Measurements from ENCODE around the gene PCMTD2. TPM values are rescaled to one million over a fixed set of nuclear protein-coding genes. Genes with fewer than 3 reads are reported as not detected.

PCMTD2 gene
- total RNA-seq, 2 donors from 2014 or later, result 26.1 to 33.8 TPM

DNA sequence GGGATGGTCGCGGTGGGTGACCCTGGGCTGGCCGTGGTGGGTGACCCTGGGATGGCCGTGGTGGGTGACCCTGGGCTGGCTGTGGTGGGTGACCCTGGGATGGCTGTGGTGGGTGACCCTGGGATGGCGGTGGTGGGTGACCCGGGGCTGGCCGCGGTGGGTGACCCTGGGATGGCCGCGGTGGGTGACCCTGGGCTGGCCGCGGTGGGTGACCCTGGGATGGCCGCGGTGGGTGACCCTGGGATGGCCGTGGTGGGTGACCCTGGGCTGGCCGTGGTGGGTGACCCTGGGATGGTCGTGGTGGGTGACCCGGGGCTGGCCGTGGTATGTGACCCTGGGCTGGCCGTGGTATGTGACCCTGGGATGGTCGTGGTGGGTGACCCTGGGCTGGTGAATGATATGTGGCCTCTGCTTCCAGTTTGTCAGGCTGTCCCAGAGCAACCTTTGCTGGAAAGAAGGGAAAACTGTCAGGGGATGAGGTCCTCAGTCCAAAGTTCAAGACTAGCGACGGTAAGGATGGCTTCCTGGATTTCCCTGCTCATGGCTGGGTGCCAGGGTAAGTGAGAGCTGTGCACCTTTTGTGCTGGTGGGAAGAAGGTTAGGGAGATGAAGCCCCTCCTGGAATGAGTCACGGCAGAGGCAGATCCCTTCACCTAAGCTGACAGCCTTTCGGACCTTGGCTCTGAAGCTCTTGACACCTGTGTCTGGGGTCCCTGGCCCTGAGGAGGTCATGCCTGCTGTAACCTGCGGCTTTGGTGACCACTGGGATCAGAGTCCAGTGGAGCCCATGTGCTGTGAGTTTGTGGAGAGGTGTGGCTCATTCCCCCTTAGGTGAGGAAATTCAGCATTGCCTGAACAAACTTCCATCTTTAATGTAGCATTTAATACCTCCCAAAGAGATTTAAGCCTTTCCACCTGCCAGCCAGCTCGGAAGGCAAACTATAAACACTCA is 19.1 kb upstream of the PCMTD2 start:
- DNase-seq, result no peak
- intact Hi-C loops (cut with DNase I, micrococcal nuclease), result no loop called here
- ATAC-seq, result no peak

GRCh38 chr20:64237316-64237715 is 18.2 kb upstream of the PCMTD2 start:
- ATAC-seq (no peak), DNase-seq (no peak)
- intact Hi-C loops (cut with DNase I, micrococcal nuclease), result no loop called here

GRCh38 chr20:64238115-64238825 is 17.3 kb upstream of the PCMTD2 start:
- intact Hi-C loops (cut with DNase I, micrococcal nuclease), result no loop called here
- no peak for ATAC-seq
- DNase-seq, result no peak

DNA sequence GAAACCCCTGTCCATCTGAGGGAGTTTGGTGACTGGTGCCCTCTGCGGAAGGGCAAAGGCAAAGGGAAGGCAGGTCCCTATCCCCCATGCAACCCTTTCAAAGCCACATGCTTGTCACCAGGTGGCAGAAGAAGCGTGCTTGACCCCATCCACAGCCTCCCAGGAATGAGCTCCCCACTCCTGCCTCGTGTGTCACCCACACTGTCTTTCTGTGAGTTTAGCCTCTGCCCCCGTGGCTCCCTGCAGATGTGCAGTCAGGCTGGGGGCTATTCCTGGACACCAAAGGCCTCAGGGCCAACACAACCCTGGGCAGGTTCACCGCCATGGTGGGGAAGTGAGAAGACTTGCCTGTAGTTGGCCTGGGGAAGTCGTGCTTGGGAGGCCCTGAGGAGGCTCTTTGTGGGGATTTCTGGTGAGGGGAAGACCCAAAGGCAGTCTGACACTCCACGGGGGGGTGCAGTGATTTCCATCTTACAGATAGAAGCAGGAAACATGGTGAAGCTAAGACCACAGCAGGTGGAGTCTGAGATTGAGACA is 16.6 kb upstream of the PCMTD2 start:
- DNase-seq (no peak), ATAC-seq (no peak)
- intact Hi-C loops (cut with DNase I, micrococcal nuclease), result no loop called here

DNA sequence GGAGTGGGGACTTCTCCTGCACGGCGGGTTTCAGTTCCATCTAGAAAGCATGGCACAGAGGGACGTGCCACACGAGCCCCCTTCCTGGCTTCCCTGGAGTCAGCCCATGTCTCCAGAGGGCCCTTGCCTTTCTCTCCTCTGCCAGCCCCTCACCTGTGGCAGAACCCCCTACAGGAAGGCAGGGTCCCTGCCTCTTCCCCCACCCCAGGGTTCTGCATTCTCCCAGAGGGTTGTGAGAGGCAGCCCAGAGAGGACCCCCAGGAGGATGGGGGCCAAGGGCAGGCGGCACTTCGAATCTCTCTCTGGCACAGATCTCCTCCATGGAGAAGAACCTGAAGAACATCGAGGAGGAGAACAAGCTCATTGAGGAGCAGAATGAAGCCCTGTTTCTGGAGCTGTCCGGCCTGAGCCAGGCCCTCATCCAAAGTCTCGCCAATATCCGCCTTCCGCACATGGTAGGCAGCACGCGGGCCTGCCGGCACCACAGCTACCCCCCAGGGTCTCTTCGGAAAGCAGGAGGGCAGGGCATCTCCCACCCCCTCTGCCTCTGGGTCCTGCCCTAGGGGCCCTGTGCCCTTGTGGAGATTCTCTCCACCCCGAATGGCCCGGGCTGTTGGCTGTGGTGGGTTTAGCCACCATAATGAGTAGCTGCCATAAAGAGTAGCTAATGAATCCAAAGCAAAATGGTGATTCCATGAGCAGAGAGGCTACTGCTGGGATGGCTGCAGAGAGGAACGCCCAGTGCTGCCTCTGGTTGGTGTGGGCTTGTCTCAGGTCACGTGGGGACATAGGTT is 15.9 kb upstream of the PCMTD2 start:
- intact Hi-C loops (cut with DNase I, micrococcal nuclease), result no loop called here
- DNase-seq (no peak), ATAC-seq (no peak)

DNA sequence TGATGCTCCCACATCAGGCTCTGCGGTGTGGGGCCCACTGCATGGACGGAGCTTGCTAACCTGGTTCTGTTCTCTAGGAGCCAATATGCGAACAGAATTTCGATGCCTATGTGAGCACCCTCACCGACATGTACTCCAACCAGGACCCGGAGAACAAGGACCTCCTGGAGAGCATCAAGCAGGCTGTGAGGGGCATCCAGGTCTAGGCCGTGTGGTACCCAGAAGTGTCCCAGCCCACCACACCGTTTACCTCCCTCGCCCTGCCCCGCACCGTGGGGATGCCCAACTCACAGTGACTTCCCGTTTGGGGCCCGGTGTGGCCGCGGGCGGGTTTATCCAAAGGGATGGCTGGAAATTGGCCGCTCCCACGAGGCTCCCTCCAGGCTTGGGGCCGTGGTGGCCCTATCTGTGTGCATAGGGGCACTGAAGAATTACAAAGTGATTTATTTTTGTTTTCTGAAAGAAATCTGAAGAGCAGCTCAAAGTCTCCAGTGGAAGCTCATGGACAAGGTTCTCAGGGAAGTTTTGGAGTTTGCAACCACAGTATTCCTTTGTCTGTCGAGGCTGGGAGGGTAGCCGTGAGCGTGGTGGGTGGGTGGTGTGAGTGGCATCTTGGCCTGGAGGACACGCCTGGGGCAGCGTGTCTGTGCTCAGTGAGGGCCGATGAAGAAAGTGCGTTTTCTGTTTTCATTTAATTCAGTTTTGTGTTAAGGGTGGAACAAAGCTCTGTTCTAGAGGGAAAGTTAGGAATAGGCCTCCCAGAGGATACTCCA is 15.1 kb upstream of the PCMTD2 start:
- intact Hi-C loops (cut with DNase I, micrococcal nuclease), result no loop called here
- ATAC-seq (no peak), DNase-seq (no peak)

- DNase-seq (peak in 1 of 2 donors; percentile 11), ATAC-seq (no peak)
- intact Hi-C loops (cut with DNase I, micrococcal nuclease), result no loop called here
Observed at GRCh38 chr20:64241061-64241460, 14.5 kb upstream of the PCMTD2 start.

- no peak for ATAC-seq
Observed at GRCh38 chr20:64242003-64242796, 13.3 kb upstream of the PCMTD2 start.

DNA sequence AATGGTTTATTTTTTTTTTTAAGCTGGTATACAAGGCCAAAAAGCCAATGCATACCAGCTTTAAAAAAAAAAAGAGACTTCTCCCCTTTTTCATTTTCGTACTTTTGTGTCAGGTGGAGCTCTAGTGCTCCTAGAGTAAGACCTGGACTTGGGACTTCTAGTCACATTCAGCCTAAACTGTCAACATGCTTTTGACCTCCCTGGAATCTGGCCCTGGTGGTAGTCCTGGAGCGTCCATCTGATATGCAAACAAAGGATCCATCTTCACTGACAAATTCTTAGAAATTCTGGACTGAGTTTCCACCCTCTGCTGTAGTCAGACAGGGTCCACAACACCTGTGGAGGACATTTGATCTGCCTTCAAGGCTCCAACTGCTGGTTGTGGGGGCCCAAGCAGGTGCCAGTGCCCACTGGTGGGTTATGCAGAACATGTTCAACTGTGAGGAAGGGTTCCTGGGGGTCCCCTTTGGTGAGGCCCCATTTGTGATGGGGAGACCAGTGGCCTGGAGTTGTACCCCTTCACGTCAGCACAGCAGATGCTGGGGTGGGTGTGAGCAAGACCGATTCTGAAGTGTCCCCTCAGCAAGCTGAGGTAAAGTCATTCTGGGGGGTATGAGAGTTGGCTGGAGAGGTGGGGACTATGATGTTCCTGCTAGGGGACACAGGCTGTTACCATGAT is 12.6 kb upstream of the PCMTD2 start:
- ATAC-seq (no peak), DNase-seq (no peak)
- intact Hi-C loops (cut with DNase I, micrococcal nuclease), result no loop called here

More at GRCh38 chr20:64242003-64242796, 13.3 kb upstream of the PCMTD2 start:
- intact Hi-C loops (cut with DNase I, micrococcal nuclease), result no loop called here
- DNase-seq, result peak in 1 of 2 donors; percentile 5

GRCh38 chr20:64244281-64244805 is 11.2 kb upstream of the PCMTD2 start:
- ATAC-seq, result no peak
- intact Hi-C loops (cut with DNase I, micrococcal nuclease), result no loop called here
- peak in 1 of 2 donors; percentile 2 for DNase-seq

DNA sequence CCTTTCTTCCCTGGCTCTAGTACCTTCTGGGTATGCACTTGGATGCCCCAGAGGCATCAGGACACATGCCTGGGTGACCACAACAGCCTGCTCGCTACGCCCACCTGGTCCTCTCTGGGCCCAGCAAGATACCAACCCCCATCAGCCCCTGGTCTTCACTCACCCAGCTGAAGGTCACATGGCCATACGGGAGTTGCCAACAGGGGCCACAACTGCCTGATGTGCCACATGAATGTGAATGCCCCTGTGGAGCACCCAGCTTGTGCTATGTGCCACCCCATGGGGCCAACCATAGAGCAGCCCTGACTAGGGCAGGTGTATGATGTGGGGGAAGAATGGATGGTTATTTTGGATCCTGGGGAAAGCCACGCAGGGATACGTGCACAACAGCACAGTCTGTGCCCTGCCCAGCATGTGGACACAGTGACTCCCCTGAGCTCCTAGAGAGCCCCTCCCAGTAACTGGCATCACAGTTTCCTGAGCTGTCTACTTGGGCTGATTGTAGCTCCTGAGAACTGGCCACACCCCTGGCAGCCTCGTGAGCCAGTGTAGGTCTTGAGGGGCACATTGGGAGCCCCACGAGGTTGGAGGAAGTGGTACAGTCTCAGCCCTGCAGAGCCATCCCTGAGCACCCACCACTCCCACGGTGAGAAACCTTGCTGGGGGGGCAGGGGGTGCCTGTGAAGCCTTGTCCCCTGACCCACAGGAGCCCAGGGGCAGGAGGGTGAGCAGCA is 10.5 kb upstream of the PCMTD2 start:
- DNase-seq (peak in 1 of 2 donors; percentile 10), ATAC-seq (no peak)
- intact Hi-C loops (cut with DNase I, micrococcal nuclease), result no loop called here

DNA sequence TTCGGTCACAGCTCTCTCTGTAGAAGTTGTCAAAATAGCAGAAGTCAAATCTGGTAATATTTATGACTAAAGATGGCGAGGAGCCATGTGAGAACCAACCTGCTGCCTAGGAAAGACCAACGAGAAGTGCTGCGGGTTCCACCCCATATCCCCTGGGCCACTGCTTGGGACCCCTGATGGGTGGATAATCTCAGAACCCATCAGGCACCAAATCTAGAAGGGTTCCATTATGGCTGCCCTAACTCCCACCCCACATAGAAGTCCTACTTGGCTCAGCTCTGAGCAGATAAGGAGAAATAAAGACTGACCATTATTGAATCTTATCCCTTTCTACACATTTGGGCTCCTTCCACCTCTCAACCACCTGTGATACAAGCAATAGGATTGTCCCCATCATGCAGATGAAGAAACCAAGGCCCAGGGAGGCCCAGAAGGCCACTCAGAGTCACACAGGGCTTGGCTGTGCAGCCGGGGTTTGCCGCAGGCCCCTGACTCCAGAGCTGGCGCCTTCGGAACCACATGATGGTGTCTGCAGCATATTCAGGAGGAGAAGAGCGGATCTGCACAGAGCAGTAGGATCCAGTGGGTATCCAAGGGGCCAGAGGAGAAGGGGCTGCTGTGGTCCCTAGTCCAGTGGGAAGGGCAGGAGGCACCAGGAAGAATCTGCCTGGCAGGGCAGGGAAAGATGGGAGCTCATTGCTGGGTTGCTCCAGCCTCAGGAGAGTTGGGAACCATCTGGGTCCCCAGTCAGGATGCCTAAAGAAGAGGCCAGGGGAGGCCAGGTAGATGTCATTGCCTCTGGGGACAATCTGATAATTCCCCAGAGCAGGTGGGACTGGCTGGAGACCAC is 9.6 kb upstream of the PCMTD2 start:
- intact Hi-C loops (cut with DNase I, micrococcal nuclease), result no loop called here
- ATAC-seq (no peak), DNase-seq (no peak)

DNA sequence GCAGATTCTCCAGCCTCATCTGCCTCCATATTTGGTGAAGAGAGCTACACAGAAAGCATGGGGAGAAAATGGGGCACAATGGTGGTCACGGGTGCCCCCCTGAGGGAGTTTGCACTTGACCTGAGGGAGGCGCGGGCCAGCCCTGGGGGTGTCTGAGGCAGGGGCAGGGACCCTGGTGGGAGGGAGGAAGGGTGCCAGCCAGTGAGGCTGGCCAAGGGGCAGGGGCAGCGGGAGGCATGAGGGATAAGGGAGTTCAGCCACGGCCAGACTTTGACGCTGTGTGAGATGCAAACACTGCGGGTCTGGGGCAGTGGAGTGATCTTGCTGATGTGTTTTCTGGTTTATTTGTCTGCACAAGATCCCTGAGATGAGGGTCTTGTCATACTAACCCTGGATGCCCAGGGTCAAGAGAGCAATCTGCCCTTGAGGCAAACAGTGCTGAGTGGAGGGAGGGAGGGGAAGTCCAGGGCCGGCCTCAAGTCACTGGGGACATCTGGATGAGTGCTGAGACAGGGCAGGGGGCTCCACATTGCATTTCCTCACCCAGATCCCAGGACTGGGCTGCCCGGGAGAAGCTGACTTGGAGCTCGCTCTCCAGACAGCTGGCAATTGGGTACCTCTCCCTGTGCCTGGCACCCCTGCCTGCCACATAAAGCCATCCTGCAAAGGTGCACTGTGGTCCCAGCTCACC is 8.8 kb upstream of the PCMTD2 start:
- ATAC-seq, result no peak
- DNase-seq, result peak in 1 of 2 donors; percentile 14
- intact Hi-C loops (cut with DNase I, micrococcal nuclease), result no loop called here

- intact Hi-C loops (cut with DNase I, micrococcal nuclease), result no loop called here
- DNase-seq (no peak), ATAC-seq (no peak)
Observed at GRCh38 chr20:64247307-64247618, 8.3 kb upstream of the PCMTD2 start.
